SK-N-SH (cell line): Measurements from ENCODE around the gene APH1B.

Experiments used
- CTCF ChIP-seq: fragments of 200-600 bp; sonication (generic); IDR thresholded peaks from 2 replicates; pipeline ENCODE4 v1.6.1; 2017; ENCODE audit warnings: antibody characterized with exemption, mild to moderate bottlenecking, moderate library complexity
- ELF1 ChIP-seq: IDR thresholded peaks from 2 replicates; pipeline ENCODE4 v1.4.0; 2012
- GABPA ChIP-seq: IDR thresholded peaks from 2 replicates; pipeline ENCODE4 v1.4.0; 2012; ENCODE audit warnings: low read depth, mild to moderate bottlenecking
- MAX ChIP-seq: IDR thresholded peaks from 2 replicates; pipeline ENCODE4 v1.4.0; 2012; ENCODE audit warnings: low read depth
- POLR2AphosphoS5 ChIP-seq: IDR thresholded peaks from 2 replicates; pipeline ENCODE4 v1.6.1; 2012; ENCODE audit warnings: low read depth, low read length
- RAD21 ChIP-seq: IDR thresholded peaks from 2 replicates; pipeline ENCODE4 v1.6.1; 2012; ENCODE audit warnings: mild to moderate bottlenecking, low read length
- REST ChIP-seq: IDR thresholded peaks from 2 replicates; pipeline ENCODE4 v1.6.1; 2012; ENCODE audit warnings: mild to moderate bottlenecking, low read depth, low read length, moderate library complexity
- TAF1 ChIP-seq: IDR thresholded peaks from 2 replicates; pipeline ENCODE4 v1.6.1; 2012; ENCODE audit warnings: low read depth, mild to moderate bottlenecking, low read length, moderate library complexity, borderline replicate concordance
- TEAD4 ChIP-seq: IDR thresholded peaks from 2 replicates; pipeline ENCODE4 v1.4.0; 2012; ENCODE audit warnings: mild to moderate bottlenecking, borderline replicate concordance; ENCODE audit not compliant: insufficient read depth
- USF1 ChIP-seq: IDR thresholded peaks from 2 replicates; pipeline ENCODE4 v1.4.0; 2012; ENCODE audit warnings: low read depth, borderline replicate concordance
- ZBTB33 ChIP-seq: IDR thresholded peaks from 2 replicates; pipeline ENCODE4 v1.4.0; 2012; ENCODE audit warnings: low read depth, borderline replicate concordance

- TF ChIP-seq POLR2AphosphoS5: no peak
- TF ChIP-seq ELF1: no peak
- no peak for TF ChIP-seq CTCF
- TF ChIP-seq TAF1: no peak
- TF ChIP-seq REST: no peak
- no peak for TF ChIP-seq MAX
- no peak for TF ChIP-seq TEAD4
- no peak for TF ChIP-seq ZBTB33
- no peak for TF ChIP-seq RAD21
- no peak for TF ChIP-seq GABPA
- TF ChIP-seq USF1: no peak
These were observed 18.8 kb downstream of the APH1B start for GRCh38 chr15:63296195-63296594.
